ENCODE data around the gene CST7.

CST7 gene

GRCh38 chr20:24960302-24960801, 11.3 kb downstream of the CST7 start:
- no peak for TF ChIP-seq CTCF (IDR thresholded peaks at IDR 0.05; ENCODE audit: extremely low read depth, insufficient read depth, missing control alignments)
- DNase-seq (ENCODE audit: low spot score): no peak
- in situ Hi-C loops (cut with MboI; ENCODE audit: low pct_unique_long_range_greater_than_20kb, low sequenced_read_pairs, unreplicated experiment): no loop called here

DNA sequence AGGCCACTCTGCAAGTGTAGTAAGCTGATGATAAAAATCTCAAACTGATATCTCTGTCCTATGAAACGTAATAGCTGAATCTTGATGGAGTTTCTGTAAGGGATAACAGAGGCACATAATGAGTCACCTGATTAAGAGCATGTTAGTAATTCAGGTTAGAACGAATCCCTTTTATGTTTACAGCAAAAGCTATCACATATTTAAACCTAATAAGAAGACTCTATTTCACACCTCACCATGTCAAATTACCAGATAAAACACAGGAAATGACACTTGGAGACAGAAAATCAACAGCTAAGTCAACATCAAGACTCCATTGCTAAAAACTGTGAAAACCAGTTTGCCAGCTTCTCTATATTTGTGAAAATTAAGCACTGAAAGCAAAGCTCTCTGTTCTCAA, 11.8 kb downstream of the CST7 start:
- no peak for TF ChIP-seq CTCF (IDR thresholded peaks at IDR 0.05; ENCODE audit: extremely low read depth, insufficient read depth, missing control alignments)
- in situ Hi-C loops (cut with MboI; ENCODE audit: low pct_unique_long_range_greater_than_20kb, low sequenced_read_pairs, unreplicated experiment): no loop called here
- no peak for DNase-seq (ENCODE audit: low spot score)

DNA sequence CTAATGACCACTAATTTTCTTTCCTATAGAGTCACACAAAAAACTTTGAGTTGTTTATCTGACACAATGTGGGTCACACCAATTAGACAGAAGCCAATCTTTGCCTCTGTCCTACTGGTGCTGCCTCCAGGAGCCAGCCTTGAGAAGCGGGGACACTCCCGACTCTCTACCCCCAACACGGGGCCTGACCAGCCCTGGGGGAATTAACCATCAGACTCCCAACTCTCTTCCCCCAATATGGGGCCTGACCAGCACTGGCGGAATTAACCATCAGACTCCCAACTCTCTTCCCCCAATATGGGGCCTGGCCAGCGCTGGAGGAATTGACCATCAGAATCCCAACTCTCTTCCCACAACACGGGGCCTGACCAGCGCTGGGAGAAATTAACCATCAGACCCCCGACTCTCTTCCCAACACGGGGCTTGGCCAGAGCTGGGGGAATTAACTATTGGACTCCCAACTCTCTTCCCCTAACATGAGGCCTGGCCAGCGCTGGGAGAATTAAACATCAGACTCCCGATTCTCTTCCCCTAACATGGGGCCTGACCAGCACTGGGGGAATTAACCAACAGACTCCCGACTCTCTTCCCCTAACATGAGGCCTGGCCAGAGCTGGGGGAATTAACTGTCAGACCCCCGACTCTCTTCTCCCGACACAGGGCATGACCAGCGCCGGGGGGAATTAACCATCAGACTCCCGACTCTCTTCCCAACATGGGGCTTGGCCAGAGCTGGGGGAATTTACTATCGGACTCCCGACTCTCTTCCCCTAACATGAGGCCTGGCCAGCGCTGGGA, 12.5 kb downstream of the CST7 start:
- in situ Hi-C loops (cut with MboI; ENCODE audit: low pct_unique_long_range_greater_than_20kb, low sequenced_read_pairs, unreplicated experiment): no loop called here
- no peak for TF ChIP-seq CTCF (IDR thresholded peaks at IDR 0.05; ENCODE audit: extremely low read depth, insufficient read depth, missing control alignments)
- no peak for DNase-seq (ENCODE audit: low spot score)

DNA sequence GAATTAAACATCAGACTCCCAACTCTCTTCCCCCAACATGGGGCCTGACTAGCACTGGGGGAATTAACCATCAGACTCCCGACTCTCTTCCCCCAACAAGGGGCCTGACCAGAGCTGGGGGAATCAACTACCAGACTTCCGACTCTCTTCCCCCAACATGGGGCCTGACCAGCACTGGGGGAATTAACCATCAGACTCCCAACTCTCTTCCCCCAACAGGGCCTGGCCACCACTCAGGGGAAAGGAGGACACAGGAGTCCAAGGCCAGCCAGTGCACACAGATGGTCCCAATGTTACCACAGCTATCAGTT, 13.1 kb downstream of the CST7 start:
- TF ChIP-seq CTCF (IDR thresholded peaks at IDR 0.05; ENCODE audit: extremely low read depth, insufficient read depth, missing control alignments): no peak
- DNase-seq (ENCODE audit: low spot score): no peak
- in situ Hi-C loops (cut with MboI; ENCODE audit: low pct_unique_long_range_greater_than_20kb, low sequenced_read_pairs, unreplicated experiment): no loop called here

- in situ Hi-C loops (cut with MboI; ENCODE audit: low pct_unique_long_range_greater_than_20kb, low sequenced_read_pairs, unreplicated experiment): no loop called here
- no peak for TF ChIP-seq CTCF (IDR thresholded peaks at IDR 0.05; ENCODE audit: extremely low read depth, insufficient read depth, missing control alignments)
- no peak for DNase-seq (ENCODE audit: low spot score)
Measured at GRCh38 chr20:24962510-24962909, 13.4 kb downstream of the CST7 start.

DNA sequence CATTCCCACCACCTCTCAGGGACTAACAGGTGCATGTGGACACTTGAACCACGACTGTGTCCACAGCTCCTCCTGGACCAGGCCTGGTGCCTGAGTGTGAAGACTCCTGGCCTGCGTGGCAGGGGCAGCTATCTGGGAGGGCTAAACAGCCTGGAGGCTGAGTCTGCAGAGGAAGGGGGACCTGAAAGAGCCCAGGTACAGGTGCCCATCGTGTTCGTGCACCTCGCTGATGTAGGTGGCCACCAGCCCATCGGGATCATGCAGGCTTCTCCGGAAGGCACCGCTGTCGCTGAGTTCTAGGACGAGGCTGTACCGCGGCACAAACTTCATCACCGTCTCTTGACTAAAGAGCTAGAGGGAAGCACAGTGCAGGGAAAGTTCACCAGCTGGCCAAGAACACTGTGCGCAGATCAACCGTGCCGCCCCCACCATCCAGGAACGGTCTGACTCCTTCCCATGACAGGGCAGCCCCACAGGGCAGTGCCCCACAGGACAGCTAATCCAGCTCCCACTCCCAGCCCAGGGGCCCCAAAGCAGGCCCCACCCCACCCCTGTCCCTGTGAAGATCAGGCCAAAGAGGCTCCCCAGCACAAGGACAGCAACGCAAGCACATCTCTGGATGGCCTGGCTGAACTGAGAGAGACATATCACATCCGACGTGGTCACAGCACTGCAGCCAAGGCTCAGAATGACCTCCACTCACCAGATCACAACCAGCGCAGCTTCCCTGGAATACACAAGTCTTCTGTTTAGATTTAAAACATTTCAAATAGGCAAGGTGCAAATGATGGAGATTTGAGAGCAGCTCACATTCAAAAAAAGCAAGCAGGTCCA, 14.8 kb downstream of the CST7 start:
- in situ Hi-C loops (cut with MboI; ENCODE audit: low pct_unique_long_range_greater_than_20kb, low sequenced_read_pairs, unreplicated experiment): no loop called here
- no peak for TF ChIP-seq CTCF (IDR thresholded peaks at IDR 0.05; ENCODE audit: extremely low read depth, insufficient read depth, missing control alignments)
- DNase-seq (ENCODE audit: low spot score): no peak

Data from GM13977 (cell line).